HL-60 (cell line): ENCODE data around the gene SOBP.

Experiments used
- DNase-seq, 2 experiments: peaks; one replicate each; pipeline ENCODE4 v3.0.0-alpha.2; 2010 to 2020; ENCODE audit warnings: low read depth in 1 of 2, low spot score in 1 of 2
- H3K27ac ChIP-seq: fragments of 250-450 bp; sonication (Bioruptor Pico); replicated peaks from 2 replicates; pipeline ENCODE4 v1.5.1; 2020; ENCODE audit warnings: mild to moderate bottlenecking, moderate library complexity
- H3K27me3 ChIP-seq: fragments of 250-450 bp; sonication (Bioruptor Pico); 2 replicates; pipeline ENCODE4 v1.5.1; 2021; ENCODE audit warnings: mild to moderate bottlenecking, moderate library complexity; ENCODE audit not compliant: insufficient read depth, poor library complexity, severe bottlenecking
- H3K4me3 ChIP-seq: replicated peaks from 2 replicates; pipeline ENCODE4 v1.5.1; 2011; ENCODE audit warnings: mild to moderate bottlenecking, control low read depth, low read length; ENCODE audit not compliant: insufficient read depth
- CTCF ChIP-seq: IDR thresholded peaks from one replicate; pipeline ENCODE4 v1.5.1; 2011; ENCODE audit warnings: low read length, control low read depth, inconsistent platforms; ENCODE audit not compliant: insufficient read depth
- GABPA ChIP-seq: IDR thresholded peaks from 2 replicates; pipeline ENCODE4 v1.6.1; 2012; ENCODE audit warnings: low read depth
- POLR2AphosphoS5 ChIP-seq: IDR thresholded peaks from 2 replicates; pipeline ENCODE4 v1.6.1; 2012; ENCODE audit warnings: low read depth
- REST ChIP-seq: IDR thresholded peaks from 2 replicates; pipeline ENCODE4 v1.6.1; 2012; ENCODE audit warnings: low read depth; ENCODE audit not compliant: insufficient replicate concordance
- SPI1 ChIP-seq: IDR thresholded peaks from 2 replicates; pipeline ENCODE4 v1.6.1; 2012; ENCODE audit warnings: low read depth, mild to moderate bottlenecking, borderline replicate concordance

Gene SOBP

GRCh38 chr6:107617341-107617932 is 127.5 kb downstream of the SOBP start:
- Histone ChIP-seq H3K27ac (no peak overlapping the region), H3K4me3 (no peak overlapping the region), H3K27me3 (no peaks in the 10 kb centered on the region)
- no peak for DNase-seq
- TF ChIP-seq REST (no peak), CTCF (no peak), GABPA (no peak), SPI1 (no peak), POLR2AphosphoS5 (no peak)

- Histone ChIP-seq H3K27me3 (no peaks in the 10 kb centered on the region), H3K27ac (no peak overlapping the region), H3K4me3 (no peak overlapping the region)
- no peak for DNase-seq
- no peak for TF ChIP-seq REST
- TF ChIP-seq POLR2AphosphoS5, result no peak
- no peak for TF ChIP-seq SPI1
- no peak for TF ChIP-seq CTCF
- no peak for TF ChIP-seq GABPA
Observed at GRCh38 chr6:107618672-107619071, 128.8 kb downstream of the SOBP start.

- Histone ChIP-seq H3K27me3 (no peaks in the 10 kb centered on the region), H3K4me3 (no peak overlapping the region), H3K27ac (no peak overlapping the region)
- DNase-seq, result no peak
- TF ChIP-seq REST (no peak), GABPA (no peak), POLR2AphosphoS5 (no peak), CTCF (no peak), SPI1 (no peak)
Observed at GRCh38 chr6:107620732-107621131, 130.8 kb downstream of the SOBP start.
